ENCODE results near the gene F11R. TPM values are rescaled to one million over a fixed set of nuclear protein-coding genes. Genes with fewer than 3 reads are reported as not detected.

Gene F11R
- total and polyA plus RNA-seq, 2 donors (not counting 3 experiments of a cell fraction or from before 2014, with no cell fraction given) = 97.0 to 124 TPM

DNA sequence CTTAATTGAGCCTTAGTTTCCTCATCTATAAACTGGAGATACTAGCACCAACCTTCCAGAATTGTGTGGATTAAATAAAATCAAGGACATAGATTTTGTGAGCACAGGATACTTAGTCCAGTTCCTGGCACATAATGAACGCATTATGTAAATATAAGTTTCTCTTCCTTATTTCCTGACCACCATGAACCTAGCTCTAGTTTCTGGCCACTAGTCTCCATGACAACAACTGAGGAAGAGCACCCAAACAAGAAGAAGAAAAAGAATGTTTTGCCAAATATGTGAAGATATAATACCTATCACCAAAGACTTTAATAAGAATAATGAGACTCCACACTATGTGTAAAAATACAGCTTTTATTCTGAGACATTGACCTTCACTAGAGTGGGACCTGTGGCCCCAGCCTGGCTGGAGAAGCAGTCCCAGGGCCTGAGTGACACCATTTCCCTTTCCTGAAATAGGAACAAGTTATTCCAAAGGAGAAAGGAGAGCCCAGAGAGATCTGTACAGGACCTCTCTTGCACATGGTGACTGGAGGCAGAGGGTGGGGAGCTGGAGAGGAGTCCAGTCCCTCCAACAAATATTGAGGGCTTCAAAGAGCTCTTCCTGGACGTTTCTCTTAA lies 25.8 kb upstream of the F11R start:
- H3K36me3 ChIP-seq (ENCODE audit: control insufficient read depth in 2 of 2, extremely low read depth in 1 of 2, insufficient read depth in 2 of 2, low read length in 2 of 2) = peaks cover 3 to 8% of the 10 kb centered on the region in 2 experiments
- H3K4me2 ChIP-seq (ENCODE audit: insufficient read depth, low read length) = peak overlapping the region; percentile 89
- H3K4me1 ChIP-seq (ENCODE audit: control insufficient read depth, extremely low read depth, insufficient read depth, low read length) = peaks cover 10% of the 10 kb centered on the region
- H3K9me3 ChIP-seq (replicated peaks; ENCODE audit: control insufficient read depth, insufficient read depth, low read length) = no peaks in the 10 kb centered on the region
- POLR2A ChIA-PET = interaction anchor here (0.6 kb wide), 1 partner anchor 139 kb away, joined by 3 read pairs; no protein-coding TSS in a partner anchor
- no peaks in the 10 kb centered on the region for H3K27me3 ChIP-seq (ENCODE audit: control insufficient read depth in 2 of 2, insufficient read depth in 2 of 2, low read length in 2 of 2)
- CTCF ChIA-PET = interaction anchor here (1.0 to 11.0 kb wide), 5 partner anchors 24 to 211 kb away, joined by 3 to 181 read pairs (median 6); partner anchors contain the start of gene KLHDC9
- no TSS peak for BruUV-seq (replicated peaks)
- TF ChIP-seq POLR2A (IDR thresholded peaks at IDR 0.05; ENCODE audit: low read depth, low read length) = no peak
- no peak for TF ChIP-seq MYC (IDR thresholded peaks at IDR 0.05; ENCODE audit: low read depth, low read length)
- TF ChIP-seq EZH2 (IDR thresholded peaks at IDR 0.05; ENCODE audit: borderline replicate concordance, low read depth, low read length, severe bottlenecking) = peak; percentile 21
- no peaks in the 10 kb centered on the region for H3K9me1 ChIP-seq (replicated peaks; ENCODE audit: control insufficient read depth, extremely low read depth, insufficient read depth, low read length)
- dilution Hi-C loops (cut with MboI; ENCODE audit: extremely low pct_ligation_motif_present, low sequenced_read_pairs) (no loop called here), intact Hi-C loops (cut with micrococcal nuclease) (no loop called here)
- H3K27ac ChIP-seq (ENCODE audit: insufficient read depth, low read depth, low read length) = peak overlapping the region; percentile 94
- peak overlapping the region in 1 of 3 experiments; percentile 82 for H3K4me3 ChIP-seq (replicated peaks in 1 of 3; ENCODE audit: insufficient read depth in 1 of 3, low read depth in 1 of 3, low read length in 3 of 3)
- peak overlapping the region; percentile 91 for H3K9ac ChIP-seq (replicated peaks; ENCODE audit: extremely low read depth, insufficient read depth, low read length)
- H3K79me2 ChIP-seq (ENCODE audit: control insufficient read depth, insufficient read depth, low read length) = peaks cover 12% of the 10 kb centered on the region
- FAIRE-seq (peak; percentile 40), DNase-seq (ENCODE audit: low read depth, low spot score) (no peak)
- H4K20me1 ChIP-seq (replicated peaks; ENCODE audit: control insufficient read depth, extremely low read depth, insufficient read depth, low read length) = no peaks in the 10 kb centered on the region
- H2AFZ ChIP-seq (ENCODE audit: low read depth, low read length) = no peak overlapping the region

- Histone ChIP-seq H3K4me1 (ENCODE audit: control insufficient read depth, extremely low read depth, insufficient read depth, low read length) (peaks cover 10% of the 10 kb centered on the region), H3K36me3 (ENCODE audit: control insufficient read depth in 2 of 2, extremely low read depth in 1 of 2, insufficient read depth in 2 of 2, low read length in 2 of 2) (peaks cover 3 to 13% of the 10 kb centered on the region in 2 experiments), H3K9me3 (replicated peaks; ENCODE audit: control insufficient read depth, insufficient read depth, low read length) (no peaks in the 10 kb centered on the region), H3K9ac (replicated peaks; ENCODE audit: extremely low read depth, insufficient read depth, low read length) (peak within 1 kb of the TSS; percentile 91), H4K20me1 (replicated peaks; ENCODE audit: control insufficient read depth, extremely low read depth, insufficient read depth, low read length) (no peaks in the 10 kb centered on the region), H3K4me2 (ENCODE audit: insufficient read depth, low read length) (peak within 1 kb of the TSS; percentile 89), H3K27me3 (ENCODE audit: control insufficient read depth in 2 of 2, insufficient read depth in 2 of 2, low read length in 2 of 2) (no peaks in the 10 kb centered on the region), H2AFZ (ENCODE audit: low read depth, low read length) (peak within 1 kb of the TSS; percentile 85), H3K27ac (ENCODE audit: insufficient read depth, low read depth, low read length) (peak within 1 kb of the TSS; percentile 94), H3K9me1 (replicated peaks; ENCODE audit: control insufficient read depth, extremely low read depth, insufficient read depth, low read length) (no peaks in the 10 kb centered on the region), H3K79me2 (ENCODE audit: control insufficient read depth, insufficient read depth, low read length) (peaks cover 12% of the 10 kb centered on the region), H3K4me3 (replicated peaks in 1 of 3; ENCODE audit: insufficient read depth in 1 of 3, low read depth in 1 of 3, low read length in 3 of 3) (peak within 1 kb of the TSS; percentile 66 to 82 (median 66))
- DNase-seq (ENCODE audit: low read depth, low spot score) = peak; percentile 98
- TF ChIP-seq POLR2AphosphoS5 (IDR thresholded peaks at IDR 0.05; ENCODE audit: insufficient read depth, low read depth, low read length) = peak; percentile 65
- TF ChIP-seq MYC (IDR thresholded peaks at IDR 0.05; ENCODE audit: low read depth, low read length) = no peak
- TF ChIP-seq, protein P1, sequence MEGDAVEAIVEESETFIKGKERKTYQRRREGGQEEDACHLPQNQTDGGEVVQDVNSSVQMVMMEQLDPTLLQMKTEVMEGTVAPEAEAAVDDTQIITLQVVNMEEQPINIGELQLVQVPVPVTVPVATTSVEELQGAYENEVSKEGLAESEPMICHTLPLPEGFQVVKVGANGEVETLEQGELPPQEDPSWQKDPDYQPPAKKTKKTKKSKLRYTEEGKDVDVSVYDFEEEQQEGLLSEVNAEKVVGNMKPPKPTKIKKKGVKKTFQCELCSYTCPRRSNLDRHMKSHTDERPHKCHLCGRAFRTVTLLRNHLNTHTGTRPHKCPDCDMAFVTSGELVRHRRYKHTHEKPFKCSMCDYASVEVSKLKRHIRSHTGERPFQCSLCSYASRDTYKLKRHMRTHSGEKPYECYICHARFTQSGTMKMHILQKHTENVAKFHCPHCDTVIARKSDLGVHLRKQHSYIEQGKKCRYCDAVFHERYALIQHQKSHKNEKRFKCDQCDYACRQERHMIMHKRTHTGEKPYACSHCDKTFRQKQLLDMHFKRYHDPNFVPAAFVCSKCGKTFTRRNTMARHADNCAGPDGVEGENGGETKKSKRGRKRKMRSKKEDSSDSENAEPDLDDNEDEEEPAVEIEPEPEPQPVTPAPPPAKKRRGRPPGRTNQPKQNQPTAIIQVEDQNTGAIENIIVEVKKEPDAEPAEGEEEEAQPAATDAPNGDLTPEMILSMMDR (IDR thresholded peaks at IDR 0.05; ENCODE audit: extremely low read depth in 1 of 2, insufficient read depth in 1 of 2, low read depth in 1 of 2, low read length in 2 of 2) = no peak
- TF ChIP-seq MAX (IDR thresholded peaks at IDR 0.05; ENCODE audit: insufficient read depth, insufficient read length) = no peak
- no peak for TF ChIP-seq JUN (IDR thresholded peaks at IDR 0.05; ENCODE audit: borderline replicate concordance, insufficient read depth, insufficient read length, low read depth)
- TF ChIP-seq GATA2 (IDR thresholded peaks at IDR 0.05; ENCODE audit: insufficient read depth, insufficient read length, low read depth, low read length) = no peak
- TF ChIP-seq POLR2A (IDR thresholded peaks at IDR 0.05; ENCODE audit: low read depth, low read length) = peak; percentile 76
- TF ChIP-seq EZH2 (IDR thresholded peaks at IDR 0.05; ENCODE audit: borderline replicate concordance, low read depth, low read length, severe bottlenecking) = no peak
- TF ChIP-seq FOS (IDR thresholded peaks at IDR 0.05; ENCODE audit: borderline replicate concordance, insufficient read depth, low read length) = no peak
- dilution Hi-C loops (cut with MboI; ENCODE audit: extremely low pct_ligation_motif_present, low sequenced_read_pairs) (no loop called here), intact Hi-C loops (cut with micrococcal nuclease) (loop anchor here (1.0 to 2.0 kb wide), 6 partner anchors 26 to 93 kb away; no protein-coding TSS in a partner anchor)
- FAIRE-seq = peak; percentile 95
- ChIA-PET POLR2A (interaction anchor here (0.6 to 1.8 kb wide), 5 partner anchors 26 to 139 kb away, joined by 3 to 8 read pairs (median 4); partner anchors contain the start of genes F11R, NIT1 and PFDN2), CTCF (interaction anchor here (0.6 to 11.0 kb wide), 12 partner anchors 9 to 211 kb away, joined by 3 to 181 read pairs (median 4); partner anchors contain the start of genes KLHDC9, NIT1 and PFDN2)
- BruUV-seq (replicated peaks) = TSS peak; percentile 90
Observed at GRCh38 chr1:161045736-161046604, 25.0 kb upstream of the F11R start, which contains the start of gene USF1. TSS of gene USF1 (minus strand) at chr1:161045977. CDS start at chr1:161043275, 2,702 bp downstream.
